HCT116 (cell line): Measurements from ENCODE around the gene TLK1.

Experiments
- CTCF ChIP-seq, 3 experiments: fragments of 200-600 bp in 1 of 3; sonication (generic) in 1 of 3; IDR thresholded peaks in 2 of 3; conservative IDR thresholded peaks in 1 of 3; 2 replicates each; pipeline ENCODE4 v1.5.1; 2012 to 2017; ENCODE audit warnings: low read depth in 2 of 3, low read length in 2 of 3, antibody characterized with exemption in 1 of 3, borderline replicate concordance in 1 of 3, control low read depth in 1 of 3, mild to moderate bottlenecking in 1 of 3, mixed read lengths in 1 of 3, mixed run types in 1 of 3, moderate library complexity in 1 of 3; ENCODE audit not compliant: insufficient read depth in 1 of 3
- EZH2 ChIP-seq: fragments of 200-600 bp; sonication (generic); IDR thresholded peaks from 2 replicates; pipeline ENCODE4 v1.6.1; 2017; ENCODE audit warnings: antibody characterized with exemption, mixed run types
- EZH2phosphoT487 ChIP-seq: fragments of 200-600 bp; IDR thresholded peaks from 2 replicates; pipeline ENCODE4 v1.6.1; 2018; ENCODE audit warnings: antibody characterized with exemption, borderline replicate concordance
- POLR2A ChIP-seq: IDR thresholded peaks from 2 replicates; pipeline ENCODE4 v1.7.0; 2011; ENCODE audit warnings: borderline replicate concordance; ENCODE audit not compliant: insufficient read depth, insufficient read length; ENCODE audit errors: extremely low read depth
- POLR2AphosphoS5 ChIP-seq: IDR thresholded peaks from 2 replicates; pipeline ENCODE4 v1.6.1; 2011; ENCODE audit warnings: mild to moderate bottlenecking, low read depth, low read length, moderate library complexity
- RAD21 ChIP-seq: IDR thresholded peaks from 2 replicates; pipeline ENCODE4 v1.6.1; 2012; ENCODE audit warnings: low read depth, mild to moderate bottlenecking
- REST ChIP-seq: IDR thresholded peaks from 2 replicates; pipeline ENCODE4 v1.6.1; 2012; ENCODE audit warnings: low read depth
- SIN3A ChIP-seq: IDR thresholded peaks from 2 replicates; pipeline ENCODE4 v1.6.1; 2012; ENCODE audit warnings: low read depth
- SRF ChIP-seq: IDR thresholded peaks from 2 replicates; pipeline ENCODE4 v1.6.1; 2012; ENCODE audit warnings: low read depth
- ZNF274 ChIP-seq: fragments of 200-500 bp; sonication (Bioruptor generic); IDR thresholded peaks from 2 replicates; pipeline ENCODE4 v1.6.1; 2014; ENCODE audit warnings: mild to moderate bottlenecking, low read depth, low read length, inconsistent platforms

- TF ChIP-seq POLR2A, result no peak
- no peak for TF ChIP-seq REST
- TF ChIP-seq CTCF (IDR thresholded peaks at IDR 0.05 in 2 of 3, conservative IDR thresholded peaks at IDR 0.05 in 1 of 3; ENCODE audit: borderline replicate concordance in 1 of 3, insufficient read depth in 1 of 3, low read depth in 2 of 3, low read length in 2 of 3), result no peak
- no peak for TF ChIP-seq EZH2
- TF ChIP-seq POLR2AphosphoS5, result no peak
- no peak for TF ChIP-seq ZNF274
- TF ChIP-seq RAD21, result no peak
- no peak for TF ChIP-seq SRF
- no peak for TF ChIP-seq SIN3A
- TF ChIP-seq EZH2phosphoT487, result no peak
Observed at GRCh38 chr2:171072164-171072563, 88.5 kb downstream of the TLK1 start.
